ENCODE results near the gene HDAC4. TPM values are rescaled to one million over a fixed set of nuclear protein-coding genes. Genes with fewer than 3 reads are reported as not detected.

The HDAC4 gene
- polyA plus RNA-seq, 1 donor (not counting 4 experiments of a cell fraction or from before 2014, with no cell fraction given), result 2.9 TPM

GRCh38 chr2:238999291-238999741, 401.5 kb downstream of the HDAC4 start:
- H3K27me3 ChIP-seq (ENCODE audit: control insufficient read depth, extremely low read depth, insufficient read depth, low read length), result peaks cover 33% of the 10 kb centered on the region
- peaks cover 2% of the 10 kb centered on the region for H3K9me3 ChIP-seq (ENCODE audit: control insufficient read depth, low read depth, low read length)
- no peaks in the 10 kb centered on the region for H3K36me3 ChIP-seq (ENCODE audit: control insufficient read depth in 2 of 2, extremely low read depth in 1 of 2, insufficient read depth in 2 of 2, low read length in 2 of 2)
- H3K27ac ChIP-seq (ENCODE audit: control insufficient read depth, insufficient read depth, low read length), result no peak overlapping the region
- H3K4me3 ChIP-seq (ENCODE audit: control insufficient read depth in 2 of 3, extremely low read depth in 1 of 3, insufficient read depth in 2 of 3, low read depth in 1 of 3, low read length in 3 of 3), result no peak overlapping the region
- no peaks in the 10 kb centered on the region for H3K9me1 ChIP-seq (ENCODE audit: control insufficient read depth, extremely low read depth, insufficient read depth, low read length)
- H3K9ac ChIP-seq (ENCODE audit: control insufficient read depth, extremely low read depth, insufficient read depth, low read length), result no peak overlapping the region
- peaks cover 5% of the 10 kb centered on the region for H3K4me1 ChIP-seq (ENCODE audit: control insufficient read depth, extremely low read depth, insufficient read depth, low read length)
- no peak for DNase-seq (ENCODE audit: low read depth, low spot score)
- no peak overlapping the region for H3K4me2 ChIP-seq (ENCODE audit: control insufficient read depth, extremely low read depth, insufficient read depth, low read depth, low read length)
- no peak overlapping the region for H2AFZ ChIP-seq (ENCODE audit: control insufficient read depth, low read length)
- TF ChIP-seq EZH2 (IDR thresholded peaks at IDR 0.05; ENCODE audit: low read length) (no peak), CTCF (optimal IDR thresholded peaks at IDR 0.05 in 1 of 3, IDR thresholded peaks at IDR 0.05 in 1 of 3, conservative IDR thresholded peaks at IDR 0.05 in 1 of 3; ENCODE audit: extremely low read depth in 1 of 3, insufficient read depth in 2 of 3, low read length in 3 of 3) (no peak)
- dilution Hi-C loops (cut with MboI; ENCODE audit: extremely low pct_ligation_motif_present, low sequenced_read_pairs), result no loop called here
- H3K79me2 ChIP-seq (ENCODE audit: control insufficient read depth, insufficient read depth, low read length), result no peaks in the 10 kb centered on the region
- H4K20me1 ChIP-seq (ENCODE audit: control insufficient read depth, extremely low read depth, insufficient read depth, low read length), result no peaks in the 10 kb centered on the region
- FAIRE-seq, result no peak

GRCh38 chr2:238998801-238999200, 402.0 kb downstream of the HDAC4 start:
- H3K4me1 ChIP-seq (ENCODE audit: control insufficient read depth, extremely low read depth, insufficient read depth, low read length), result peaks cover 5% of the 10 kb centered on the region
- dilution Hi-C loops (cut with MboI; ENCODE audit: extremely low pct_ligation_motif_present, low sequenced_read_pairs), result no loop called here
- no peak for FAIRE-seq

More at GRCh38 chr2:238998801-238999200, 402.0 kb downstream of the HDAC4 start:
- no peaks in the 10 kb centered on the region for H3K9me1 ChIP-seq (ENCODE audit: control insufficient read depth, extremely low read depth, insufficient read depth, low read length)
- no peaks in the 10 kb centered on the region for H4K20me1 ChIP-seq (ENCODE audit: control insufficient read depth, extremely low read depth, insufficient read depth, low read length)
- H3K79me2 ChIP-seq (ENCODE audit: control insufficient read depth, insufficient read depth, low read length), result no peaks in the 10 kb centered on the region
- no peak for TF ChIP-seq EZH2 (IDR thresholded peaks at IDR 0.05; ENCODE audit: low read length)
- H2AFZ ChIP-seq (ENCODE audit: control insufficient read depth, low read length), result no peak overlapping the region
- no peak overlapping the region for H3K9ac ChIP-seq (ENCODE audit: control insufficient read depth, extremely low read depth, insufficient read depth, low read length)
- no peak overlapping the region for H3K27ac ChIP-seq (ENCODE audit: control insufficient read depth, insufficient read depth, low read length)
- no peaks in the 10 kb centered on the region for H3K36me3 ChIP-seq (ENCODE audit: control insufficient read depth in 2 of 2, extremely low read depth in 1 of 2, insufficient read depth in 2 of 2, low read length in 2 of 2)
- no peak overlapping the region for H3K4me3 ChIP-seq (ENCODE audit: control insufficient read depth in 2 of 3, extremely low read depth in 1 of 3, insufficient read depth in 2 of 3, low read depth in 1 of 3, low read length in 3 of 3)
- no peak for DNase-seq (ENCODE audit: low read depth, low spot score)
- H3K27me3 ChIP-seq (ENCODE audit: control insufficient read depth, extremely low read depth, insufficient read depth, low read length), result peaks cover 29% of the 10 kb centered on the region
- peaks cover 4% of the 10 kb centered on the region for H3K9me3 ChIP-seq (ENCODE audit: control insufficient read depth, low read depth, low read length)
- H3K4me2 ChIP-seq (ENCODE audit: control insufficient read depth, extremely low read depth, insufficient read depth, low read depth, low read length), result no peak overlapping the region

Small RNA genes within 50 kb of the gene (small RNA-seq; reads per million reads assigned to genes)
- gene MIR2467 (ENCODE audit: insufficient read length in 3 of 3, low read depth in 3 of 3, low replicate concordance in 1 of 3) (0 reads per million in 3 experiments), gene MIR4269 (ENCODE audit: insufficient read length in 3 of 3, low read depth in 3 of 3, low replicate concordance in 1 of 3) (0 reads per million in 3 experiments), gene MIR4440 (ENCODE audit: insufficient read length in 3 of 3, low read depth in 3 of 3, low replicate concordance in 1 of 3) (0 reads per million in 3 experiments), gene MIR4441 (ENCODE audit: insufficient read length in 3 of 3, low read depth in 3 of 3, low replicate concordance in 1 of 3) (0 reads per million in 3 experiments)
